Small intestine (tissue), 7 donors: ENCODE data around the gene SORBS1. TPM values are rescaled to one million over a fixed set of nuclear protein-coding genes. Genes with fewer than 3 reads are reported as not detected.
A peak's percentile ranks its signal among the peaks of the same experiment; 100 is the strongest.

Experiments
- DNase-seq, 2 donors: peaks; one replicate each; pipeline versions ENCODE4 v3.0.0 to v3.0.0-alpha.2; 2013
- FAIRE-seq: peaks from 2 replicates; lab custom pipeline; 2012; peaks lifted over from hg19 to GRCh38; lab: Jason Lieb, UNC
- H3K27ac ChIP-seq, 3 donors: one replicate each; pipeline ENCODE4 v1.5.1; 2013; ENCODE audit warnings: low read length in 2 of 3, mild to moderate bottlenecking in 2 of 3, control low read depth in 1 of 3, inconsistent platforms in 1 of 3, low read depth in 1 of 3, moderate library complexity in 1 of 3
- H3K27me3 ChIP-seq, 3 donors: one replicate each; pipeline ENCODE4 v1.6.1; 2013; ENCODE audit warnings: low read length in 3 of 3, inconsistent platforms in 1 of 3; ENCODE audit not compliant: control insufficient read depth in 3 of 3, insufficient read depth in 3 of 3
- H3K36me3 ChIP-seq, 3 donors: one replicate each; pipeline ENCODE4 v1.6.1; 2013; ENCODE audit warnings: low read length in 3 of 3, inconsistent platforms in 1 of 3, low read depth in 1 of 3, mild to moderate bottlenecking in 1 of 3, moderate library complexity in 1 of 3; ENCODE audit not compliant: control insufficient read depth in 3 of 3, insufficient read depth in 2 of 3
- H3K4me1 ChIP-seq, 3 donors: one replicate each; pipeline ENCODE4 v1.6.1; 2013; ENCODE audit warnings: low read length in 2 of 3, inconsistent platforms in 1 of 3, low read depth in 1 of 3, mild to moderate bottlenecking in 1 of 3, moderate library complexity in 1 of 3; ENCODE audit not compliant: control insufficient read depth in 3 of 3, insufficient read depth in 2 of 3
- H3K4me3 ChIP-seq, 3 donors: one replicate each; pipeline ENCODE4 v1.5.1; 2013; ENCODE audit warnings: low read length in 3 of 3, control low read depth in 1 of 3, inconsistent platforms in 1 of 3, low read depth in 1 of 3, mild to moderate bottlenecking in 1 of 3, moderate library complexity in 1 of 3
- H3K9me3 ChIP-seq, 2 donors: one replicate each; pipeline ENCODE4 v1.6.1; 2013; ENCODE audit warnings: low read depth in 1 of 2, low read length in 1 of 2; ENCODE audit not compliant: control insufficient read depth in 2 of 2, insufficient read depth in 1 of 2
- WGBS, 3 donors: extraction: QIAGEN DNeasy Blood & Tissue Kit; methylation state at CpG; one replicate each; pipeline ENCODE4 v1.1.7; 2013; 5-methylcytosine and 5-hydroxymethylcytosine counted together
- polyA plus RNA-seq, 4 donors: library from polyadenylated mRNA; stranded (reverse) in 3 of 4; unstranded in 1 of 4; fragments of 200-250 nt in 3 of 4; fragments of 120-200 nt in 1 of 4; gene quantifications; one replicate each; pipeline versions ENCODE4 v1.2.1 to v1.2.3, GENCODE V29; 2013
- donor health status: healthy with polysubstance abuse.
- donor health status: control.
- donor health status: control.
- donor health status: Bipolar disorder and iron deficiency.
- donor health status: healthy.

SORBS1 gene
- polyA plus RNA-seq, 4 donors, result 4.9 to 35.5 (median 20.1) TPM

DNA sequence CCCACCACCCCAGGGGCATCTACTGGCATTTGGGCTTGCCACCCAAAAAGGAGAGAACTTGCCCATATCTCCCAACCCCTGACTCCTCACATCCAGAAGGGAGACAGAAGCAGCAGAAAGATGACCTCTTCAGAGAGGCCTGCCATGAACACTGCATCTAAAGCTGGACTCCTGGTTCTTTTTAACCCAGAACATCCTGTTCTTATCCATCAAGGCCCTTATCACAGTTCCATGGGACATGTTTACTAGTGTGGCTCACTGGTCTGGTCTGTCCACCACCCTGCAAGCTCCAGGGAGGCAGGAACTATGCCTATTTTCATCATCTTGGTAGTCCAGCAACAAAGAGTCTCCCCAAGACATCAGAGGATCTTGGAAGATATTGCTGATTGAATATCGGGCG lies 155.5 kb downstream of the SORBS1 start:
- Histone ChIP-seq H3K36me3 (peaks cover 0 to 42% (median 0%) of the 10 kb centered on the region in 3 donors), H3K4me3 (no peak overlapping the region), H3K4me1 (peaks cover 0 to 3% (median 0%) of the 10 kb centered on the region in 3 donors), H3K27me3 (no peaks in the 10 kb centered on the region), H3K9me3 (no peaks in the 10 kb centered on the region), H3K27ac (no peak overlapping the region)
- DNase-seq, result no peak
- FAIRE-seq, result no peak
- 71 to 93% (median 92%) methylated on average over 2 of the region's 2 CpGs for WGBS, 3 donors

DNA sequence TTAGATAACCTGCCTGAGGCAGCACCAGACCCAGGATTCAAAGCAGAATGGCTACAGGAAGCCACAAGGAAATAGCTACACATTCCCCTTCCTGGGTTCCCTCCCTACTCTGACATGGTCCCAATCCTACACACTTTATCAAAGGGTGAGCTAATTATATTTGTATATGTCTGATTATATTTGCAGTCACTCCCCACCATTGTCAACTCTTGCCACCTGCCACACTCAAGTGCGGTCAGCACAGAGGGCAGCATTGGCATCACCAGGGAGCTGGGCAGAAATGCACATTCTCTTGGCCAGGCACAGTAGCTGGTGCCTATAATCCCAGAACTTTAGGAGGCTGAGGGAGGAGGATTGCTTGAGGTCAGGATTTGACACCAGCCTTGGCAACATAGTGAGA lies 156.3 kb downstream of the SORBS1 start:
- 48 to 68% (median 63%) methylated on average over 1 of the region's 1 CpG for WGBS, 3 donors
- H3K36me3 ChIP-seq, result peaks cover 0 to 45% (median 0%) of the 10 kb centered on the region in 3 donors
- no peak overlapping the region for H3K4me3 ChIP-seq
- no peaks in the 10 kb centered on the region for H3K27me3 ChIP-seq
- DNase-seq, result peak in 1 of 2 donors; percentile 50
- peak overlapping the region in 1 of 3 donors; percentile 32 for H3K27ac ChIP-seq
- H3K4me1 ChIP-seq, result peaks cover 0 to 3% (median 0%) of the 10 kb centered on the region in 3 donors
- no peak for FAIRE-seq
- no peaks in the 10 kb centered on the region for H3K9me3 ChIP-seq

DNA sequence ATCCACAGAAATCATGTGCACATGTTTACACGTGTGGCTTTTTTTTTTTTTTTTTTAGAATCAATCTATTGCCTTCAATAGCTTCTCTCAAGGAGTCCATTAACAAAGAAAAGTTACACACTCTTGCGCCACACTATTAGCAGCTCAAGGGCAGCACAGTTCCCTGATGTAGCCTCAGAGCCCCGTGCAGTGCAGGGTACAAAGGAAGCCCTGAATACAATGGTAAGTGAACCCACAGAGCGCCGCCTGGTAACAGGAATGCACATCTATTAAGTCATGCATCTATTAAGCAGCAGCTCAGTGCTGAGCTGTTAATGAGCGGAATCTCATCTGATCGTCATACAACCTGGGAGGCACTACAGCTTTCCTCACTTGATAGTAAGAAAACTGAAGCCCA lies 156.7 kb downstream of the SORBS1 start:
- 82 to 86% (median 83%) methylated on average over 7 of the region's 7 CpGs for WGBS, 3 donors
- Histone ChIP-seq H3K27me3 (no peaks in the 10 kb centered on the region), H3K36me3 (peaks cover 0 to 45% (median 0%) of the 10 kb centered on the region in 3 donors), H3K27ac (peak overlapping the region in 1 of 3 donors; percentile 32), H3K9me3 (no peaks in the 10 kb centered on the region), H3K4me1 (peaks cover 0 to 3% (median 0%) of the 10 kb centered on the region in 3 donors), H3K4me3 (no peak overlapping the region)
- no peak for DNase-seq
- FAIRE-seq, result no peak

DNA sequence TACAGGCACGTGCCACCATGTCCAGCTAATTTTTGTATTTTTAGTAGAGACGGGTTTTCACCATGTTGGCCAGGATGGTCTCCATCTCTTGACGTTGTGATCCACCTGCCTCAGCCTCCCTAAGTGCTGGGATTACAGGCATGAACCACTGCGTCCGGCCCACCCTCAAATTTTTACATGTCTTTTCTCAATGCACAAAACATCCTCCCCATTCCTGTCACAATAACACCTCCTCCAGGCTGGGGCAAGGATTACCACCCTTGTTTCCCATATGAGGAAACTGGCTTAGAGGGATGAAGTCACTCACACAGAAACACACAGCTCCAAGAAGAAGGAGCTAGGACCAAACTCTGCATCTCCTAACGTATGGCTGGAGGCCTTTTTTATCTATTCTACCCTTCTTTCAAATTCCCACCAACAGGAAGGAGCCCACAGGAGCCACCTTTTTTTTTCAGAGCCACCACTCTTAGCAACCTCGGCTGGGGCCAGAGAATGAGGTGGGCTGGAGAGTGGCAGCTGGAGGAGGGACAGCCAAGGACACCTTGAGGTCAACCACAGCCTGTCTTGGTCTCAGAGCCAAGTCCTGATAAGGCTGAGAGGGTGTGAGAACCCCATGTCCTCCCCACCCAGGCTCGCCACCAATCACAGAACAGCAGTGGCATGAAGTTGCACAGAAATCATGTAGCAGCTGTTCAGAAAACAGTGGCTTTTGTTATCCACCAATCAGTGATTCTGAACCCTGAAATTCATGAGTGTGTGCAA lies 157.3 kb downstream of the SORBS1 start:
- Histone ChIP-seq H3K36me3 (peaks cover 0 to 46% (median 0%) of the 10 kb centered on the region in 3 donors), H3K4me1 (peaks cover 0 to 3% (median 0%) of the 10 kb centered on the region in 3 donors)
- FAIRE-seq, result no peak

DNA sequence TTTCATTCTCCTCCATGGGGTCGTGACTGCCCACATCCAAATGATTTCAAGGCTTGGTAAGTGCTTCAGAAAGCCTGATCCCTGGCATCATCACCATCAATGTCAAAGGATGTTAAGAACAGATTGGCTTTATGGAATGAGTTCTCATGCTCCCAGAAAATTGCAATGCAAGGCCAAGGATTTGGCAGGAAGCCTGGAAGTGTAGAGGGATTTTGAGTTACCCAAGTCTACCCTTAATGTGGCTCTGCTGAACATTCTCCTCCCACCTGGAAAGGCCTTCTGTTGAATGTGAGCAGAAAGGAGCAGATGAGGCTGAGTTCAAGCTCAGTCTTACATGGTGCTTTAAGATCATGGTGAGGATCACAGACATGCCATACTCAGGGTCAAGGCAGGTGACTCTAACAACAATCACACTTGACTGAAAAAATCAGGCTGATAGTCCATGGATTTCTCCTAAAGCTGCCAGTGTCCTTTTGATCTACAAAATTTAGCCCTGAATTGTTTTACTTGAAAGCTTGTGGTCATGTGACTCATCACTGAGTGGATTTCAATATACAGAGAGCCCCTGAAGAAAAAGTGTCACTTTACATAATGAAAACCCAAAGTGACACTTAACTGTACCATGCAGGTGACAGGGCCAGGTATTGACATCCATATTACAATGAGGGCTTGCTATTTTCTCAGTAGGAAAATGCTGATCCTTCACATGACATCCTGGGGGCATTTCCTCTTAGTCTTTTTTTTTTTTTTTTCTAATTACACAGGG lies 159.3 kb downstream of the SORBS1 start:
- peaks cover 0 to 45% (median 0%) of the 10 kb centered on the region in 3 donors for H3K36me3 ChIP-seq
- H3K27me3 ChIP-seq, result no peaks in the 10 kb centered on the region
- no peak overlapping the region for H3K27ac ChIP-seq
- FAIRE-seq, result no peak
- no peaks in the 10 kb centered on the region for H3K4me1 ChIP-seq
- no peak for DNase-seq
- no peaks in the 10 kb centered on the region for H3K9me3 ChIP-seq
- no peak overlapping the region for H3K4me3 ChIP-seq
- WGBS, 3 donors, result 64 to 94% (median 66%) methylated on average over 1 of the region's 1 CpG

More for the DNA sequence above, 157.3 kb downstream of the SORBS1 start:
- H3K4me3 ChIP-seq, result no peak overlapping the region
- WGBS, 3 donors, result 86 to 89% (median 89%) methylated on average over 8 of the region's 8 CpGs
- DNase-seq, result no peak
- H3K27ac ChIP-seq, result no peak overlapping the region
- H3K27me3 ChIP-seq, result no peaks in the 10 kb centered on the region
- H3K9me3 ChIP-seq, result no peaks in the 10 kb centered on the region

DNA sequence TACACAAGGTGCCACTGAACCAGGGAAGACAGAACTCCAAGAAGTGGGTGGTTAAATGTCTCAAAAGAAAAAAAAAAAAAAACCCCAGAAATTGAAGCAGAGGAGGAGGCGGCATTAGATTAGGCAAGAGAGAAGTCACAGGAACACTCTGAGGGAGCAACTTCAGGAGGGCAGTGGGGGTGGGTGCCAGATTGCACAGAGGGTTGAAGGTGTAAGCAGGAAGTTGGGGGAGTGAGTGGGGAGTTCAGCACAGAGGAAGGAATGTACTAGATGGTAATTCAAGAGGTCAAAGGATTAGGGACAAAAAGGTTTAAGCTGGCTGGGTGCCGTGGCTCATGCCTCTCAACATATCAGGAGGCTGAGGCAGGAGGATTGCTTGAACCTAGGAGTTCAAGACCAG lies 160.4 kb downstream of the SORBS1 start:
- H3K27ac ChIP-seq, result no peak overlapping the region
- H3K9me3 ChIP-seq, result no peaks in the 10 kb centered on the region
- DNase-seq (no peak), FAIRE-seq (no peak)
- H3K4me1 ChIP-seq, result no peaks in the 10 kb centered on the region
- peaks cover 0 to 48% (median 0%) of the 10 kb centered on the region in 3 donors for H3K36me3 ChIP-seq
- WGBS, 3 donors, result 93 to 97% (median 97%) methylated on average over 2 of the region's 2 CpGs
- no peak overlapping the region for H3K4me3 ChIP-seq
- no peaks in the 10 kb centered on the region for H3K27me3 ChIP-seq

DNA sequence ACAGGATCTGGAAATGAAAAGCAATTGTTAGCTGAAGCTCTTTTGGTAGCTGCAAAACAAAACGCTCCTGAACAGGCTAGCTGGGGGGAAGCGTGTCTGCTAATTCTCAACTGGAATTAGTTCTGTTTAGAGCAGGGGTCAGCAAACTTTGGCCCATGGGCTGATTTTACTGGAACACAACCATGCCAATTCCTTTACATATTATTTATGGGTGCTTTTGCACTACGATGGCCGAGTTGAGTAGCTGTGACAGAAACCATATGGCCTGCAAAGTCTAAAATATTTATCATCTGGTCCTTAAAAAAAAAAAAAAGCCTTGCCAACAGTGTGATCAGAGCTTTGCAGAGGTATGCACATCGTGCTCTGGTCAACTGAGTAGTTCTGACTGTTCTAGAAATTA lies 162.0 kb downstream of the SORBS1 start:
- H3K36me3 ChIP-seq, result peaks cover 0 to 36% (median 0%) of the 10 kb centered on the region in 3 donors
- WGBS, 3 donors, result 64 to 87% (median 86%) methylated on average over 5 of the region's 5 CpGs
- H3K4me3 ChIP-seq, result no peak overlapping the region
- H3K4me1 ChIP-seq, result no peaks in the 10 kb centered on the region
- no peaks in the 10 kb centered on the region for H3K27me3 ChIP-seq
- H3K9me3 ChIP-seq, result no peaks in the 10 kb centered on the region
- DNase-seq (no peak), FAIRE-seq (no peak)
- H3K27ac ChIP-seq, result no peak overlapping the region

DNA sequence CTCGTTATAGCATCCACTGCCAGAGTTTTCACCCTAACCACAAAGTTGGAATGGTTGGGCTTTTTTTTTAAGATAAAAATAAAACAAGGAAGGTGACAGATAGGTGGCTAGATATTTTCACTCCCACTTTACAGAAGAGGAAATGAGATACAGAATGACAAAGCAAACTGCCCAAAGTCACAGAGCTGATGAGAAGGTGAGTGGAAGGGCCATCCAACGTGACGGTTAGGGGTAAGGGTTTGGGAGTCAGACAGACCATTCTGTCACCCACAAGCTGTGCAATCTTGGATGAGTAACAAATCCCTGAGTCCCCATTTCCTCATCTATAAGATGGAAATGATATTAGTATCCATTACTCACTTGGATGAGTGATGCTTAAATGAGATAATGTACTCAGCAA lies 163.4 kb downstream of the SORBS1 start:
- Histone ChIP-seq H3K36me3 (peaks cover 0 to 32% (median 0%) of the 10 kb centered on the region in 3 donors), H3K27ac (no peak overlapping the region)

More for the DNA sequence above, 163.4 kb downstream of the SORBS1 start:
- 64 to 83% (median 78%) methylated on average over 3 of the region's 3 CpGs for WGBS, 3 donors
- DNase-seq (no peak), FAIRE-seq (no peak)
- H3K9me3 ChIP-seq, result no peaks in the 10 kb centered on the region
- no peaks in the 10 kb centered on the region for H3K4me1 ChIP-seq
- no peak overlapping the region for H3K4me3 ChIP-seq
- H3K27me3 ChIP-seq, result no peaks in the 10 kb centered on the region
